Smooth muscle cell (in vitro differentiated cells): Measurements from ENCODE around the gene LHPP. TPM values are rescaled to one million over a fixed set of nuclear protein-coding genes. Genes with fewer than 3 reads are reported as not detected.

Source experiments
- DNase-seq: peaks from one replicate; lab custom pipeline; 2025; ENCODE audit not compliant: unreplicated experiment; lab: John Stamatoyannopoulos, UW
- H2AFZ ChIP-seq: fragments of 200-600 bp; sonication (generic); 2 replicates; pipeline ENCODE4 v1.6.0; 2016; ENCODE audit warnings: antibody characterized with exemption, low read depth, mild to moderate bottlenecking
- H3F3A ChIP-seq: fragments of 200-600 bp; sonication (generic); 2 replicates; pipeline ENCODE4 v1.6.0; 2017; ENCODE audit warnings: antibody characterized with exemption, low read depth
- H3K27ac ChIP-seq: fragments of 200-600 bp; sonication (generic); 2 replicates; pipeline ENCODE4 v1.5.1; 2016; ENCODE audit warnings: low read depth, mild to moderate bottlenecking
- H3K27me3 ChIP-seq: fragments of 200-600 bp; sonication (generic); 2 replicates; pipeline ENCODE4 v1.6.1; 2016; ENCODE audit warnings: low read depth, mild to moderate bottlenecking
- H3K36me3 ChIP-seq: fragments of 200-600 bp; sonication (generic); 2 replicates; pipeline ENCODE4 v1.5.1; 2016; ENCODE audit warnings: low read depth
- H3K4me1 ChIP-seq: fragments of 200-600 bp; sonication (generic); 2 replicates; pipeline ENCODE4 v1.5.1; 2016; ENCODE audit warnings: low read depth
- H3K4me2 ChIP-seq: fragments of 200-600 bp; sonication (generic); 2 replicates; pipeline ENCODE4 v1.6.0; 2016; ENCODE audit warnings: mild to moderate bottlenecking
- H3K4me3 ChIP-seq: fragments of 200-600 bp; sonication (generic); 2 replicates; pipeline ENCODE4 v1.5.1; 2016; ENCODE audit warnings: mild to moderate bottlenecking
- H3K79me2 ChIP-seq: fragments of 200-600 bp; sonication (generic); 2 replicates; pipeline ENCODE4 v1.6.0; 2016; ENCODE audit warnings: low read depth, mild to moderate bottlenecking
- H3K9ac ChIP-seq: fragments of 200-600 bp; sonication (generic); 2 replicates; pipeline ENCODE4 v1.6.0; 2016; ENCODE audit warnings: low read depth
- H3K9me3 ChIP-seq: fragments of 200-600 bp; sonication (generic); replicated peaks from 2 replicates; pipeline ENCODE4 v1.5.1; 2016; ENCODE audit warnings: low read depth
- H4K20me1 ChIP-seq: fragments of 200-600 bp; sonication (generic); 2 replicates; pipeline ENCODE4 v1.6.0; 2016; ENCODE audit warnings: low read depth
- WGBS: methylation state at CpG from one replicate; pipeline ENCODE4 v1.1.7; 2016; ENCODE audit warnings: low lambda C conversion rate; 5-methylcytosine and 5-hydroxymethylcytosine counted together
- polyA plus RNA-seq: library from polyadenylated mRNA; unstranded; fragments of >200 nt; fragmentation: Nextera tagmentation; extraction: Ambion mirVana; gene quantifications from 2 replicates; pipeline ENCODE4 v1.2.1, GENCODE V29; 2016
- total RNA-seq: library from RNA; depleted of rRNA; stranded (reverse); fragments of >200 nt; gene quantifications from 2 replicates; pipeline ENCODE4 v1.2.3, GENCODE V29; 2014
- TF ChIP-seq, protein P1 (sequence below): fragments of 200-600 bp; sonication (generic); IDR thresholded peaks from 2 replicates; pipeline ENCODE4 v1.5.1; 2017; ENCODE audit warnings: borderline replicate concordance, mild to moderate bottlenecking, antibody characterized with exemption; ENCODE audit not compliant: insufficient read depth, poor library complexity, severe bottlenecking

Gene LHPP
- total and polyA plus RNA-seq, 2 experiments from 2014 or later: 7.6 to 14.0 TPM

- Histone ChIP-seq H3F3A (no peaks in the 10 kb centered on the region), H3K79me2 (peaks cover 37% of the 10 kb centered on the region), H2AFZ (no peak overlapping the region), H3K36me3 (no peaks in the 10 kb centered on the region), H3K9ac (no peak overlapping the region), H3K4me2 (no peak overlapping the region), H4K20me1 (peaks cover 34% of the 10 kb centered on the region), H3K27ac (no peak overlapping the region), H3K9me3 (no peaks in the 10 kb centered on the region), H3K4me1 (peaks cover 4% of the 10 kb centered on the region), H3K27me3 (no peaks in the 10 kb centered on the region), H3K4me3 (no peak overlapping the region)
- 94% methylated on average over 10 of the region's 10 CpGs for WGBS
- TF ChIP-seq, protein P1, sequence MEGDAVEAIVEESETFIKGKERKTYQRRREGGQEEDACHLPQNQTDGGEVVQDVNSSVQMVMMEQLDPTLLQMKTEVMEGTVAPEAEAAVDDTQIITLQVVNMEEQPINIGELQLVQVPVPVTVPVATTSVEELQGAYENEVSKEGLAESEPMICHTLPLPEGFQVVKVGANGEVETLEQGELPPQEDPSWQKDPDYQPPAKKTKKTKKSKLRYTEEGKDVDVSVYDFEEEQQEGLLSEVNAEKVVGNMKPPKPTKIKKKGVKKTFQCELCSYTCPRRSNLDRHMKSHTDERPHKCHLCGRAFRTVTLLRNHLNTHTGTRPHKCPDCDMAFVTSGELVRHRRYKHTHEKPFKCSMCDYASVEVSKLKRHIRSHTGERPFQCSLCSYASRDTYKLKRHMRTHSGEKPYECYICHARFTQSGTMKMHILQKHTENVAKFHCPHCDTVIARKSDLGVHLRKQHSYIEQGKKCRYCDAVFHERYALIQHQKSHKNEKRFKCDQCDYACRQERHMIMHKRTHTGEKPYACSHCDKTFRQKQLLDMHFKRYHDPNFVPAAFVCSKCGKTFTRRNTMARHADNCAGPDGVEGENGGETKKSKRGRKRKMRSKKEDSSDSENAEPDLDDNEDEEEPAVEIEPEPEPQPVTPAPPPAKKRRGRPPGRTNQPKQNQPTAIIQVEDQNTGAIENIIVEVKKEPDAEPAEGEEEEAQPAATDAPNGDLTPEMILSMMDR: no peak
- no peak for DNase-seq
These were observed 42.0 kb upstream of the LHPP start for GRCh38 chr10:124419635-124420034.

- H2AFZ ChIP-seq: no peak overlapping the region
- H3K4me1 ChIP-seq: peaks cover 4% of the 10 kb centered on the region
- no peak overlapping the region for H3K27ac ChIP-seq
- H3K79me2 ChIP-seq: peaks cover 31% of the 10 kb centered on the region
- WGBS: 62% methylated on average over 1 of the region's 1 CpG
- DNase-seq: no peak
- H3K9ac ChIP-seq: no peak overlapping the region
- no peaks in the 10 kb centered on the region for H3K9me3 ChIP-seq
- no peak overlapping the region for H3K4me3 ChIP-seq
- TF ChIP-seq, protein P1: no peak
- no peaks in the 10 kb centered on the region for H3K36me3 ChIP-seq
- H3K27me3 ChIP-seq: no peaks in the 10 kb centered on the region
- H3F3A ChIP-seq: no peaks in the 10 kb centered on the region
- no peak overlapping the region for H3K4me2 ChIP-seq
- peaks cover 28% of the 10 kb centered on the region for H4K20me1 ChIP-seq
These were observed 41.4 kb upstream of the LHPP start for GRCh38 chr10:124420254-124420653.

GRCh38 chr10:124422742-124423141 lies 38.9 kb upstream of the LHPP start:
- no peaks in the 10 kb centered on the region for H3K27me3 ChIP-seq
- no peaks in the 10 kb centered on the region for H3F3A ChIP-seq
- no peak for DNase-seq
- H3K9ac ChIP-seq: no peak overlapping the region
- 88% methylated on average over 12 of the region's 12 CpGs for WGBS
- peaks cover 6% of the 10 kb centered on the region for H3K79me2 ChIP-seq
- no peak overlapping the region for H3K4me3 ChIP-seq
- no peaks in the 10 kb centered on the region for H3K4me1 ChIP-seq
- H2AFZ ChIP-seq: no peak overlapping the region
- H4K20me1 ChIP-seq: peaks cover 3% of the 10 kb centered on the region
- H3K4me2 ChIP-seq: no peak overlapping the region
- H3K36me3 ChIP-seq: no peaks in the 10 kb centered on the region
- TF ChIP-seq, protein P1: no peak
- H3K9me3 ChIP-seq: no peaks in the 10 kb centered on the region
- no peak overlapping the region for H3K27ac ChIP-seq

DNA sequence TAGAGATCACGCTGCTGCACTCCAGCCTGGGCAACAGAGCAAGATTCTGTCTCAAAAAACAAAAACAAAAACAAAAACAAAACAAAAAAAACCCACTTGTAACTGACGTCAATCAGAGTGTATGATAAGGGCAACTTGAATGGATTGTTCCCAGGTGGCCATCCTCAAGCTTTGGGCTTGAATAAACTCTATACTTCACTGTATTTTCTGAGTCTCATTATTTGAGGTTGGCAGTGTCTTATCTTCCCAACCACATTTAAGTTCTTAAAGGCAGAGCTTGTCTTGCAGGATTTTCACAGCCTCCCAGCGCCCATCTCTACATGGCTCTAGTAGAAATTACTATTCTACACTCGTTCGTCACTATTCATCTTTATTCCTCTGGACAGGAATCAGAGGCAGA lies 37.8 kb upstream of the LHPP start:
- Histone ChIP-seq H2AFZ (no peak overlapping the region), H3F3A (no peaks in the 10 kb centered on the region), H4K20me1 (no peaks in the 10 kb centered on the region), H3K9me3 (no peaks in the 10 kb centered on the region), H3K4me2 (no peak overlapping the region), H3K27me3 (no peaks in the 10 kb centered on the region), H3K79me2 (no peaks in the 10 kb centered on the region), H3K4me1 (no peaks in the 10 kb centered on the region), H3K36me3 (no peaks in the 10 kb centered on the region), H3K9ac (no peak overlapping the region), H3K4me3 (no peak overlapping the region), H3K27ac (no peak overlapping the region)
- TF ChIP-seq, protein P1: no peak
- 80% methylated on average over 5 of the region's 5 CpGs for WGBS
- DNase-seq: no peak
